GM10248 (cell line): ENCODE measurements around the gene CEP55.

Experiments used
- CTCF ChIA-PET: fragments of 300-600 bp; sonication (Branson Sonifier 250); formaldehyde crosslinking; extraction: SDS; loops from one replicate; lab custom pipeline; 2021; ENCODE audit warnings: antibody characterized with exemption; lab: Yijun Ruan, JAX
- POLR2A ChIA-PET: fragments of 350-650 bp; sonication (Branson Sonifier 250); formaldehyde crosslinking; extraction: SDS; loops from one replicate; lab custom pipeline; 2020; ENCODE audit warnings: antibody characterized with exemption; lab: Yijun Ruan, JAX
- DNase-seq: peaks from one replicate; pipeline ENCODE4 v3.0.0; 2012; ENCODE audit errors: extremely low spot score
- CTCF ChIP-seq: IDR thresholded peaks from 2 replicates; pipeline ENCODE4 v1.5.1; 2012; ENCODE audit warnings: mild to moderate bottlenecking, low read depth; ENCODE audit errors: extremely low read depth, missing control alignments, control extremely low read depth

Gene CEP55

DNA sequence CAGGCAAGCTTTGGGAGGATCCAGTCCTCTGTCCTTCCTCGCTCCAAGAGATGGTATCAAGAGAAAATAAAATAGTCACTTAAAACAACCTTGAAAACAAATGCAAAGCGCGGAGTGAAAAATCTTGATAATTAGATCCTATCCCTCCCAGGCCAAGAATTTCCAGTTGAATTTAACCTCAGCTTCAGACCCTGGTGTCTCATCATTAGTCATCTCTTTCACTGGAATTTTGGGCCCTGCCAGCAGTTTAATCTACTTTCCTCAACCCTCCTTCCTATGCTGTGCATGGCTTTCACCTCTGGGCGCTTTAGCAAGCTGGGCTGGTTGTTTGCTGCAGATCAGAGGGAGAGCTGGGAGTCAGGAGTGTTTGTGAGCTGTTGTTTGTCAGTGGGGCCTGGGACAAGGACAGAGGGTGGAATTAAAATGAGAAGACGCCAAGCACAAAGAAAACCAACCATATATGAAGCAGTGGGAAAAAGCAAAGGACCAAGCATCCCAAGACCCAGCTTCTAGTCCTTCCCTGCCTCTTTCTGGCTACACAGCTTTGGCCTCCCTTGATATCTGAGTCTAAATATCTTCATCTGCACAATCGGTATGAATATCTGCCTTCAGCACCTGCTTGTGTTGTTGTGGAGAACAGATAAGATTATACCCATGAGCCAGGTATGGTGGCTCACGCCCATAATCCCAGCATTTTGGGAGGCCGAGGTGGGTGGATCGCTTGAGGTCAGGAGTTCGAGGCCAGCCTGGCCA, 27.8 kb upstream of the CEP55 start:
- POLR2A ChIA-PET = no interaction called here
- no peak for TF ChIP-seq CTCF
- DNase-seq = no peak
- CTCF ChIA-PET = interaction anchor here (1.1 to 7.1 kb wide), 4 partner anchors 9 to 93 kb away, joined by 3 to 39 read pairs (median 4); partner anchors contain the start of gene MYOF

DNA sequence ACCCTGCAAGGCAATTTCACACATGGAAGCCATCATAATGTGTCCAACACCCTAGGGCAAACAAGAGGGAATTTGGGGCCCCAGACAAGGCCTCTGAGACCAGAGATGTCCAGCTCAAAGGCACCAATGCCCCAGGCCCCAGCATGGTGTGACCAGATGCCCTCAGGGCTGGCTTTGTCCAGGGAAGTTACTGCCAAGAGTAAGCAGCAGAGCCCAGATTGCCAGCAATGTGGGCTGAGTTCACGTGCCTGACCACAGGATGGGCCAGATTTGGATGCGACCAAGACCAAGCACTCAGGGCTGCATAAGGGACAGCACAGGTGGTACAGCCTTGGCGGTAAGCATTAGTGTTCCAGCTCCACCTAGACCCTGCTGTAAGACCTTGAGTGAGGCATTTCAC, 27.0 kb upstream of the CEP55 start:
- POLR2A ChIA-PET = no interaction called here
- no peak for TF ChIP-seq CTCF
- DNase-seq = no peak
- CTCF ChIA-PET = interaction anchor here (1.1 to 7.1 kb wide), 2 partner anchors 13 to 93 kb away, joined by 3 to 39 read pairs; partner anchors contain the start of gene MYOF

GRCh38 chr10:93471110-93471651, 25.2 kb upstream of the CEP55 start:
- CTCF ChIA-PET = interaction anchor here (0.6 to 7.1 kb wide), 7 partner anchors 10 to 339 kb away, joined by 3 to 39 read pairs (median 3); partner anchors contain the start of gene MYOF
- POLR2A ChIA-PET = no interaction called here
- DNase-seq = no peak
- TF ChIP-seq CTCF = no peak

GRCh38 chr10:93473161-93473560, 23.3 kb upstream of the CEP55 start:
- ChIA-PET POLR2A (no interaction called here), CTCF (interaction anchor here (0.9 to 7.1 kb wide), 3 partner anchors 9 to 97 kb away, joined by 3 to 39 read pairs (median 5); partner anchors contain the start of gene MYOF)
- no peak for DNase-seq
- no peak for TF ChIP-seq CTCF

DNA sequence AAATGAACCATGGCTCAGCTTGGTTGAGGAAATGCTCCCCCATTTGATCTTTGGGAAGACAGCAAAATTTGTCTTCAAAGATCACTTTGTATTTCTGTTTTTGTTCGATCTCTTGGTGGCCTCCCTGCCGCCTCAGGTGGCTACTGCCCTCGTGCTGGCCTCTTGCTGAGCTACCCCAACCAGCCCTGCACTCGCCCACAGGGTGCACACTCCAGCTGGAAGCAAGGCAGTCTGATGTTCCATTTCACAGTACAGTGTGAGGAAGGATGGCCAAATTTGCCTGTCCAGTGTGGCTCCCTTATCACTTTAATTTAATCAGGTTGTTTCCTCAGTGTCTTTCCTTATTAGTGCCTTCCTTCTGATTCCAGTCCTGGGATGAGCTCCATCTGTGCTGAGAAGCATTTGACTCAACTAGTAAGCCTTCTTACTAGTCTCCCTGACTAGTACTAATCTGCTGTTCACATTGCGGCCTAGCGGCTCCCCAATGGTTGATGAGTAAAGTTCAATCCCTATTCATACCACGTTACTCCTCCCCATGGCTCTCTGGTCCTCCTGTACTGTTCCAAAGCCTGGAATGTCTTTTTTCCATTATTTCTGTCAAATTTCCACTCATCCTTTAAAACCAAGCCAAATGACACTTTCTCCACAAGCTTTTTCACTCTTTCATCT, 22.5 kb upstream of the CEP55 start:
- ChIA-PET POLR2A (no interaction called here), CTCF (interaction anchor here (1.5 to 7.1 kb wide), 4 partner anchors 8 to 98 kb away, joined by 3 to 39 read pairs (median 5); partner anchors contain the start of gene MYOF)
- no peak for TF ChIP-seq CTCF
- no peak for DNase-seq

DNA sequence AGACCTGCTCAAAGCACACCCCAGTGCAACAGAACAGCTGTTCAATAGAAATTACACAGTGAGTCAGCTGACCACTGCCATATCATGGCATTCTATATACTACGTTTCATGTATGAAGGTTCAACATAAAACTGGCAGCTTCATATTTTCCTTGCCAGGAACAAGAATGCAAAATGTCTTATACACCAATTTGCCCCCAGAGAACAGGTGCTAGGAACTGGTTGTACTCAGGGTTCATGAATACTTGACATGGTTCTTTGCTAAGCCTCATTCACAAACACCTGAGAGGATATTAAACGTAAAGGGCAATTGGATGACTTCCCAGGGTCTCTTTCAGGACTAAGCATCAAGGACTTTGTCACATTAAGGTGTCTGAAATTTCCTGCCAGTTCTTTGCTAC, 21.2 kb upstream of the CEP55 start:
- no peak for DNase-seq
- CTCF ChIA-PET = interaction anchor here (1.1 to 3.8 kb wide), 5 partner anchors 10 to 99 kb away, joined by 3 to 21 read pairs (median 4); no protein-coding TSS in a partner anchor
- POLR2A ChIA-PET = no interaction called here
- TF ChIP-seq CTCF = no peak
